KOPT-K1 (cell line): Measurements from ENCODE around the gene INPP4B.

Source experiments
- H3K27ac ChIP-seq: fragments of 200-600 bp; sonication (generic); 2 replicates; pipeline ENCODE4 v1.5.1; 2016; ENCODE audit warnings: antibody characterized with exemption, mild to moderate bottlenecking, low read depth, low read length; ENCODE audit not compliant: poor library complexity, severe bottlenecking
- H3K36me3 ChIP-seq: fragments of 200-600 bp; sonication (generic); 2 replicates; pipeline ENCODE4 v1.5.1; 2017; ENCODE audit warnings: antibody characterized with exemption, mild to moderate bottlenecking, low read length, moderate library complexity; ENCODE audit not compliant: insufficient read depth
- H3K9me3 ChIP-seq: fragments of 200-600 bp; sonication (generic); 2 replicates; pipeline ENCODE4 v1.5.1; 2017; ENCODE audit warnings: antibody characterized with exemption, low read length, mild to moderate bottlenecking; ENCODE audit not compliant: insufficient read depth, poor library complexity, severe bottlenecking

INPP4B gene

GRCh38 chr4:142846108-142846728 is at the start of gene INPP4B:
INPP4B (minus strand) TSS chr4:142846301.
- H3K27ac ChIP-seq: peak within 1 kb of the TSS; percentile 32
- no peaks in the 10 kb centered on the region for H3K36me3 ChIP-seq
- H3K9me3 ChIP-seq: no peaks in the 10 kb centered on the region

GRCh38 chr4:142893012-142893411 is 46.9 kb upstream of the INPP4B start:
- Histone ChIP-seq H3K9me3 (peaks cover 29% of the 10 kb centered on the region), H3K27ac (no peak overlapping the region), H3K36me3 (no peaks in the 10 kb centered on the region)

- Histone ChIP-seq H3K36me3 (no peaks in the 10 kb centered on the region), H3K9me3 (no peaks in the 10 kb centered on the region), H3K27ac (no peak overlapping the region)
These were observed 40.5 kb upstream of the INPP4B start for GRCh38 chr4:142886566-142886965.

- Histone ChIP-seq H3K36me3 (no peaks in the 10 kb centered on the region), H3K9me3 (no peaks in the 10 kb centered on the region), H3K27ac (no peak overlapping the region)
These were observed 37.1 kb upstream of the INPP4B start for GRCh38 chr4:142883040-142883832.

GRCh38 chr4:142882159-142882558 is 36.1 kb upstream of the INPP4B start:
- no peak overlapping the region for H3K27ac ChIP-seq
- no peaks in the 10 kb centered on the region for H3K36me3 ChIP-seq
- no peaks in the 10 kb centered on the region for H3K9me3 ChIP-seq

GRCh38 chr4:142881331-142881730 is 35.2 kb upstream of the INPP4B start:
- H3K27ac ChIP-seq: no peak overlapping the region
- no peaks in the 10 kb centered on the region for H3K36me3 ChIP-seq
- no peaks in the 10 kb centered on the region for H3K9me3 ChIP-seq

- H3K27ac ChIP-seq: no peak overlapping the region
- no peaks in the 10 kb centered on the region for H3K36me3 ChIP-seq
- H3K9me3 ChIP-seq: no peaks in the 10 kb centered on the region
These were observed 29.0 kb upstream of the INPP4B start for GRCh38 chr4:142875117-142875516.

- H3K27ac ChIP-seq: no peak overlapping the region
- no peaks in the 10 kb centered on the region for H3K36me3 ChIP-seq
- no peaks in the 10 kb centered on the region for H3K9me3 ChIP-seq
These were observed 28.6 kb upstream of the INPP4B start for GRCh38 chr4:142874684-142875083.

GRCh38 chr4:142866685-142867084 is 20.6 kb upstream of the INPP4B start:
- Histone ChIP-seq H3K9me3 (no peaks in the 10 kb centered on the region), H3K27ac (no peak overlapping the region), H3K36me3 (no peaks in the 10 kb centered on the region)

GRCh38 chr4:142861351-142861750 is 15.2 kb upstream of the INPP4B start:
- H3K9me3 ChIP-seq: no peaks in the 10 kb centered on the region
- no peak overlapping the region for H3K27ac ChIP-seq
- H3K36me3 ChIP-seq: no peaks in the 10 kb centered on the region

- H3K27ac ChIP-seq: no peak overlapping the region
- no peaks in the 10 kb centered on the region for H3K36me3 ChIP-seq
These were observed 12.9 kb upstream of the INPP4B start for GRCh38 chr4:142858965-142859364.

GRCh38 chr4:142858446-142858845 is 12.3 kb upstream of the INPP4B start:
- no peaks in the 10 kb centered on the region for H3K36me3 ChIP-seq
- no peaks in the 10 kb centered on the region for H3K9me3 ChIP-seq
- no peak overlapping the region for H3K27ac ChIP-seq

More at GRCh38 chr4:142858965-142859364, 12.9 kb upstream of the INPP4B start:
- H3K9me3 ChIP-seq: no peaks in the 10 kb centered on the region

- no peak overlapping the region for H3K27ac ChIP-seq
- H3K36me3 ChIP-seq: no peaks in the 10 kb centered on the region
- H3K9me3 ChIP-seq: no peaks in the 10 kb centered on the region
These were observed 10.5 kb upstream of the INPP4B start for GRCh38 chr4:142856576-142856975.

GRCh38 chr4:142850478-142850877 is 4.4 kb upstream of the INPP4B start:
- H3K27ac ChIP-seq: no peak overlapping the region
- no peaks in the 10 kb centered on the region for H3K9me3 ChIP-seq
- no peaks in the 10 kb centered on the region for H3K36me3 ChIP-seq

- no peaks in the 10 kb centered on the region for H3K36me3 ChIP-seq
- peak overlapping the region; percentile 32 for H3K27ac ChIP-seq
- H3K9me3 ChIP-seq: no peaks in the 10 kb centered on the region
These were observed 862 bp upstream of the INPP4B start for GRCh38 chr4:142846729-142847596.
